H1 (cell line): Measurements from ENCODE around the gene PHKA2. TPM values are rescaled to one million over a fixed set of nuclear protein-coding genes. Genes with fewer than 3 reads are reported as not detected.

Experiments
- CTCF ChIA-PET: fragments of 300-600 bp; sonication (Branson Sonifier 250); formaldehyde crosslinking; loops from one replicate; lab custom pipeline; 2021; ENCODE audit not compliant: partially characterized antibody; lab: Charles Lee
- POLR2A ChIA-PET: fragments of 300-600 bp; sonication (Branson Sonifier 250); formaldehyde crosslinking; loops from one replicate; lab custom pipeline; 2021; ENCODE audit warnings: inconsistent platforms; ENCODE audit not compliant: partially characterized antibody; lab: Charles Lee
- DNase-seq, 2 experiments: peaks; one replicate each; pipeline versions ENCODE4 v3.0.0 to v3.0.0-alpha.2; 2010 to 2022; ENCODE audit warnings: low spot score in 2 of 2, low read depth in 1 of 2, mixed read lengths in 1 of 2
- FAIRE-seq: peaks from 2 replicates; lab custom pipeline; 2011; peaks lifted over from hg19 to GRCh38; lab: Jason Lieb, UNC
- H2AFZ ChIP-seq: 2 replicates; pipeline ENCODE4 v1.8.1; 2012; ENCODE audit warnings: low read length, inconsistent platforms
- H2AK5ac ChIP-seq: 2 replicates; pipeline ENCODE4 v1.6.1; 2013; ENCODE audit warnings: low read depth, low read length
- H2BK120ac ChIP-seq: replicated peaks from 2 replicates; pipeline ENCODE3; 2013; ENCODE audit warnings: low read depth, low read length, inconsistent platforms
- H2BK12ac ChIP-seq: 2 replicates; pipeline ENCODE4 v1.6.1; 2013; ENCODE audit warnings: low read depth, low read length
- H2BK15ac ChIP-seq: 2 replicates; pipeline ENCODE4 v1.6.1; 2013; ENCODE audit warnings: low read length
- H2BK20ac ChIP-seq: 2 replicates; pipeline ENCODE4 v1.6.1; 2013; ENCODE audit warnings: low read length
- H2BK5ac ChIP-seq: 2 replicates; pipeline ENCODE4 v1.6.1; 2013; ENCODE audit warnings: low read depth, low read length
- H3K14ac ChIP-seq: 2 replicates; pipeline ENCODE4 v1.6.1; 2013; ENCODE audit warnings: inconsistent platforms; ENCODE audit not compliant: insufficient read length
- H3K18ac ChIP-seq: 2 replicates; pipeline ENCODE4 v1.6.1; 2013; ENCODE audit warnings: low read length; ENCODE audit errors: extremely low read depth
- H3K23ac ChIP-seq: 2 replicates; pipeline ENCODE4 v1.6.1; 2013; ENCODE audit warnings: inconsistent platforms; ENCODE audit not compliant: insufficient read length
- H3K23me2 ChIP-seq: 2 replicates; pipeline ENCODE4 v1.6.1; 2013; ENCODE audit warnings: low read depth, low read length
- H3K27ac ChIP-seq: 2 replicates; pipeline ENCODE4 v1.6.1; 2011; ENCODE audit warnings: low read depth, low read length, inconsistent platforms
- H3K27me3 ChIP-seq, 4 experiments: replicated peaks in 1 of 4; 1 replicate in 1 of 4; 2 replicates in 3 of 4; pipeline versions ENCODE4 v1.6.1 to v1.8.1; 2011 to 2013; ENCODE audit warnings: low read length in 3 of 4, mild to moderate bottlenecking in 3 of 4, inconsistent platforms in 2 of 4, mixed read lengths in 2 of 4, moderate library complexity in 1 of 4; ENCODE audit not compliant: control insufficient read depth in 3 of 4, insufficient read depth in 3 of 4; ENCODE audit errors: extremely low read depth in 1 of 4
- H3K36me3 ChIP-seq, 4 experiments: 2 replicates each; pipeline versions ENCODE4 v1.6.1 to v1.8.1; 2011 to 2013; ENCODE audit warnings: mild to moderate bottlenecking in 4 of 4, low read length in 3 of 4, moderate library complexity in 2 of 4, control low read depth in 1 of 4, inconsistent platforms in 1 of 4; ENCODE audit not compliant: insufficient read depth in 4 of 4, control insufficient read depth in 2 of 4
- H3K4ac ChIP-seq: replicated peaks from 2 replicates; pipeline ENCODE3; 2013; ENCODE audit warnings: low read length, low read depth, mixed read lengths, inconsistent platforms; ENCODE audit not compliant: insufficient read length
- H3K4me1 ChIP-seq, 4 experiments: replicated peaks in 1 of 4; 1 replicate in 1 of 4; 2 replicates in 3 of 4; pipeline versions ENCODE4 v1.6.1 to v1.8.1; 2011 to 2013; ENCODE audit warnings: low read length in 3 of 4, inconsistent platforms in 2 of 4, mixed read lengths in 1 of 4; ENCODE audit not compliant: insufficient read depth in 4 of 4, control insufficient read depth in 3 of 4
- H3K4me2 ChIP-seq, 2 experiments: 2 replicates each; pipeline versions ENCODE4 v1.6.1 to v1.8.1; 2011 to 2013; ENCODE audit warnings: low read depth in 2 of 2, low read length in 2 of 2, control low read depth in 1 of 2, inconsistent platforms in 1 of 2, mild to moderate bottlenecking in 1 of 2; ENCODE audit not compliant: insufficient read depth in 1 of 2
- H3K4me3 ChIP-seq, 4 experiments: fragments of 200-600, 300-600 bp in 1 of 4; sonication (generic), shearing (Covaris generic), sonication (Bioruptor Twin) in 1 of 4; 2 replicates each; pipeline versions ENCODE4 v1.5.1 to v1.8.1; 2011 to 2016; ENCODE audit warnings: low read length in 4 of 4, low read depth in 3 of 4, control low read depth in 2 of 4, inconsistent platforms in 2 of 4, mild to moderate bottlenecking in 2 of 4, mixed read lengths in 1 of 4, moderate library complexity in 1 of 4; ENCODE audit not compliant: insufficient read depth in 2 of 4; ENCODE audit errors: extremely low read depth in 1 of 4
- H3K56ac ChIP-seq: replicated peaks from 2 replicates; pipeline ENCODE3; 2013; ENCODE audit warnings: low read depth, mild to moderate bottlenecking, mixed read lengths, low read length, inconsistent platforms; ENCODE audit not compliant: insufficient read length
- H3K79me1 ChIP-seq: 2 replicates; pipeline ENCODE4 v1.6.1; 2013; ENCODE audit warnings: low read depth, low read length, control low read depth
- H3K79me2 ChIP-seq, 2 experiments: 2 replicates each; pipeline versions ENCODE4 v1.6.1 to v1.8.1; 2012 to 2013; ENCODE audit warnings: low read length in 2 of 2, mild to moderate bottlenecking in 2 of 2, inconsistent platforms in 1 of 2; ENCODE audit not compliant: insufficient read depth in 2 of 2, control insufficient read depth in 1 of 2
- H3K9ac ChIP-seq, 4 experiments: replicated peaks in 1 of 4; 1 replicate in 1 of 4; 2 replicates in 3 of 4; pipeline versions ENCODE4 v1.6.1 to v1.8.1; 2011 to 2013; ENCODE audit warnings: low read depth in 3 of 4, low read length in 3 of 4, control low read depth in 2 of 4, mild to moderate bottlenecking in 2 of 4, moderate library complexity in 2 of 4, inconsistent platforms in 1 of 4; ENCODE audit errors: extremely low read depth in 1 of 4
- H3K9me3 ChIP-seq, 2 experiments: 2 replicates each; pipeline versions ENCODE4 v1.6.1 to v1.8.1; 2012 to 2013; ENCODE audit warnings: mild to moderate bottlenecking in 2 of 2, moderate library complexity in 2 of 2, control low read depth in 1 of 2, inconsistent platforms in 1 of 2, low read depth in 1 of 2, low read length in 1 of 2, mixed read lengths in 1 of 2; ENCODE audit not compliant: insufficient read depth in 2 of 2
- H4K20me1 ChIP-seq, 2 experiments: replicated peaks in 1 of 2; 2 replicates each; pipeline versions ENCODE3 to v1.8.1; 2011 to 2013; ENCODE audit warnings: inconsistent platforms in 2 of 2, low read length in 2 of 2, mild to moderate bottlenecking in 1 of 2; ENCODE audit not compliant: insufficient read depth in 2 of 2, control insufficient read depth in 1 of 2
- H4K5ac ChIP-seq: 2 replicates; pipeline ENCODE4 v1.6.1; 2013; ENCODE audit warnings: low read length, low read depth, mixed read lengths, inconsistent platforms; ENCODE audit not compliant: insufficient read length
- H4K8ac ChIP-seq: 2 replicates; pipeline ENCODE4 v1.8.0; 2013; ENCODE audit warnings: mild to moderate bottlenecking, moderate library complexity, low read length, inconsistent platforms; ENCODE audit not compliant: insufficient read depth; ENCODE audit errors: extremely low read depth
- H4K91ac ChIP-seq: replicated peaks from 2 replicates; pipeline ENCODE3; 2013; ENCODE audit warnings: low read length, mixed read lengths, inconsistent platforms; ENCODE audit not compliant: insufficient read length
- ASH2L ChIP-seq: fragments of 200-600, 300-600 bp; sonication (generic); IDR thresholded peaks from one replicate; pipeline ENCODE4 v1.7.1; 2017; ENCODE audit warnings: low read length
- JUN ChIP-seq: IDR thresholded peaks from 2 replicates; pipeline ENCODE4 v1.6.1; 2011; ENCODE audit warnings: low read depth, mild to moderate bottlenecking, improper control_type of control experiment, low read length
- WGBS, 2 experiments: shearing (Covaris generic) in 1 of 2; methylation state at CpG; one replicate each; pipeline versions ENCODE4 v1.1.6 to v1.1.7; 2013 to 2015; ENCODE audit warnings: low lambda C conversion rate in 2 of 2, mixed read lengths in 2 of 2, inconsistent platforms in 1 of 2, low coverage in 1 of 2, missing lambda C conversion rate in 1 of 2; ENCODE audit not compliant: insufficient replicate concordance in 2 of 2, insufficient coverage in 1 of 2, insufficient read length in 1 of 2; ENCODE audit errors: extremely low coverage in 1 of 2, missing lambda C conversion rate in 1 of 2; 5-methylcytosine and 5-hydroxymethylcytosine counted together
- polyA plus RNA-seq, 7 experiments: library from polyadenylated mRNA; depleted of rRNA in 3 of 7; stranded (reverse) in 5 of 7; unstranded in 2 of 7; fragments of >200 nt in 5 of 7; fragments of 200-250 nt in 2 of 7; gene quantifications; 1 replicate in 5 of 7; 2 replicates in 1 of 7; 4 replicates in 1 of 7; pipeline versions ENCODE4 v1.2.1 to v1.2.3, GENCODE V29; 2011 to 2013; ENCODE audit warnings: missing spikeins in 2 of 7, mixed read lengths in 2 of 7
- total RNA-seq: library from RNA; stranded (reverse); fragmentation: NEBNext Ultra II Directional; extraction: Animal tissue kit (Norgen Biotek cat#: 25700); gene quantifications from 2 replicates; pipeline ENCODE4 v1.2.1, GENCODE V29; 2021

The PHKA2 gene
- total and polyA plus RNA-seq, 2 of the 8 experiments (the other 6 are each of a cell fraction or from before 2014, with no cell fraction given), result 28.1 to 35.8 TPM

DNA sequence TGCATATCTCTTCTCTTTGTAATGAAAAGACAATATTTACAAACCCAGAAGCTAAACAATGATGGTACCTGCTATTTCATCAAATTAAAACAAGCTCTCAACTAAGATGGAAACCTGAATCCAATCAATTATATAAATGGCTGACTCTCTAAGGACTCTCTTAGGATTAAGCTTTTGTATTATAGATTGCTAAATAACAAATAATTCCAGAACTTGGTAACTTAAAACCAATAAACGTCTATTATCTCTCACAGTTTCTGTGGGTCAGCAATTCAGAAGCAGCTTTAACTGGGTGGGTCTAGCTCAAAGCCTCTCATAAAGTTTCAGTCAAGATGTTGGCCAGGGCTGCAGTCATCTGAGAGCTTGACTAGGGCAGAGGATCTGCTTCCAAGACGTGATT is 12.4 kb downstream of the PHKA2 start:
- Histone ChIP-seq H3K27ac (no peak overlapping the region), H4K5ac (no peak overlapping the region), H3K36me3 (no peaks in the 10 kb centered on the region), H3K79me2 (0 out of 4 replicates have a peak, but pooled peaks cover 0 to 3% of the 10 kb centered on the region in 2 experiments), H2BK5ac (no peak overlapping the region), H2AK5ac (no peak overlapping the region), H3K18ac (no peak overlapping the region), H3K23me2 (no peaks in the 10 kb centered on the region; the same call in 1 of the 2 replicates), H2BK12ac (no peak overlapping the region), H3K4me1 (no peaks in the 10 kb centered on the region), H3K27me3 (no peaks in the 10 kb centered on the region), H4K8ac (no peak overlapping the region), H2BK120ac (no peak overlapping the region), H3K9ac (no peak overlapping the region), H3K4me3 (no peak overlapping the region)
- WGBS, 2 experiments, result 65% methylated on average over 2 of the region's 2 CpGs; no CpG with 5 or more reads in 1 of the 2 experiments
- CTCF ChIA-PET, result no interaction called here
- POLR2A ChIA-PET, result no interaction called here
- TF ChIP-seq ASH2L (no peak), JUN (no peak)
- TF ChIP-seq, all 59 proteins: peak for 0
- H2BK20ac ChIP-seq, result no peak overlapping the region
- H3K79me1 ChIP-seq, result no peaks in the 10 kb centered on the region
- no peak overlapping the region for H2AFZ ChIP-seq
- H3K56ac ChIP-seq, result no peak overlapping the region
- no peak for FAIRE-seq
- no peaks in the 10 kb centered on the region for H3K9me3 ChIP-seq
- no peak overlapping the region for H3K4me2 ChIP-seq
- no peak overlapping the region for H3K23ac ChIP-seq
- DNase-seq, result no peak
- no peak overlapping the region for H2BK15ac ChIP-seq
- H3K14ac ChIP-seq, result no peak overlapping the region
- no peaks in the 10 kb centered on the region for H4K20me1 ChIP-seq
- H4K91ac ChIP-seq, result no peak overlapping the region
- no peak overlapping the region for H3K4ac ChIP-seq
